ENCODE measurements around the gene LINC00237. TPM values are rescaled to one million over a fixed set of nuclear protein-coding genes. Genes with fewer than 3 reads are reported as not detected.

LINC00237 gene
- polyA plus RNA-seq, 2 of the 4 experiments (the other 2 are of a cell fraction): not detected

GRCh38 chr20:21136015-21136732 is 30.0 kb upstream of the LINC00237 start:
- DNase-seq (ENCODE audit: low read depth in 1 of 2, low spot score in 1 of 2) (no peak), FAIRE-seq (no peak), ATAC-seq (no peak)
- TF ChIP-seq MAX (IDR thresholded peaks at IDR 0.05) (no peak), ELK1 (IDR thresholded peaks at IDR 0.05; ENCODE audit: low read depth, low read length) (no peak), HOXB13 (CRISPR knock-in tag; IDR thresholded peaks at IDR 0.05; ENCODE audit: low read depth) (no peak), HOXA7 (CRISPR knock-in tag; IDR thresholded peaks at IDR 0.05) (no peak), RARB (CRISPR knock-in tag; IDR thresholded peaks at IDR 0.05) (no peak), ZFP36 (IDR thresholded peaks at IDR 0.05; ENCODE audit: borderline replicate concordance, partially characterized antibody) (no peak), NPAS2 (CRISPR knock-in tag; IDR thresholded peaks at IDR 0.05; ENCODE audit: borderline replicate concordance) (no peak), RFX5 (IDR thresholded peaks at IDR 0.05) (no peak), CHD4 (IDR thresholded peaks at IDR 0.05; ENCODE audit: borderline replicate concordance) (no peak), CBX8 (IDR thresholded peaks at IDR 0.05) (no peak), HES2 (IDR thresholded peaks at IDR 0.05) (no peak), ESRRA (IDR thresholded peaks at IDR 0.05; ENCODE audit: borderline replicate concordance, low read length) (no peak), KDM5A (IDR thresholded peaks at IDR 0.05) (no peak)
- H3K4me1 ChIP-seq: no peaks in the 10 kb centered on the region
- no peak overlapping the region for H3K4me2 ChIP-seq
- H3K27ac ChIP-seq: no peak overlapping the region
- CTCF ChIA-PET: interaction anchor here (0.6 to 2.5 kb wide), 2 partner anchors 100 to 296 kb away, joined by 3 to 7 read pairs; no protein-coding TSS in a partner anchor
- POLR2A ChIA-PET: no interaction called here
- whole genome bisulfite sequencing (ENCODE audit: missing lambda C conversion rate): 84% methylated on average over 8 of the region's 8 CpGs
- H3K4me3 ChIP-seq: no peak overlapping the region
- H3K9me3 ChIP-seq: no peaks in the 10 kb centered on the region

GRCh38 chr20:21134883-21135493 is 28.8 kb upstream of the LINC00237 start:
- CTCF ChIA-PET: interaction anchor here (1.2 kb wide), 1 partner anchor 275 kb away, joined by 3 read pairs; no protein-coding TSS in a partner anchor
- 83% methylated on average over 10 of the region's 10 CpGs for whole genome bisulfite sequencing (ENCODE audit: missing lambda C conversion rate)

More at GRCh38 chr20:21134883-21135493, 28.8 kb upstream of the LINC00237 start:
- Histone ChIP-seq H3K4me3 (no peak overlapping the region), H3K4me1 (no peaks in the 10 kb centered on the region), H3K4me2 (no peak overlapping the region), H3K9me3 (no peaks in the 10 kb centered on the region), H3K27ac (no peak overlapping the region)
- POLR2A ChIA-PET: interaction anchor here (1.0 kb wide), 1 partner anchor 168 kb away, joined by 4 read pairs; the partner anchor contains the start of gene XRN2
- ATAC-seq: no peak
- no peak for FAIRE-seq
- TF ChIP-seq HDAC2 (IDR thresholded peaks at IDR 0.05) (no peak), USF2 (IDR thresholded peaks at IDR 0.05) (no peak), MAFK (IDR thresholded peaks at IDR 0.05; ENCODE audit: partially characterized antibody) (no peak), NFE2L2 (conservative IDR thresholded peaks at IDR 0.05; ENCODE audit: low read length) (no peak), RNF2 (IDR thresholded peaks at IDR 0.05; ENCODE audit: borderline replicate concordance, low read depth) (no peak), KDM5A (IDR thresholded peaks at IDR 0.05) (no peak), SREBF2 (IDR thresholded peaks at IDR 0.05) (no peak), CEBPB (IDR thresholded peaks at IDR 0.05) (no peak), REST (IDR thresholded peaks at IDR 0.05) (no peak), JUN (IDR thresholded peaks at IDR 0.05) (no peak), PBX3 (IDR thresholded peaks at IDR 0.05) (no peak), NPAS2 (CRISPR knock-in tag; IDR thresholded peaks at IDR 0.05; ENCODE audit: borderline replicate concordance) (no peak), CBX8 (IDR thresholded peaks at IDR 0.05) (no peak), NR3C1 (IDR thresholded peaks at IDR 0.05) (no peak)
- DNase-seq (ENCODE audit: low read depth in 1 of 2, low spot score in 1 of 2): no peak

Measured in A549 (cell line).